Endothelial cell of hepatic sinusoid (primary cell): ENCODE measurements around the gene ONECUT3.
"Not testable (repeated sequence)": the region's sequence is repeated elsewhere in the genome, so short reads cannot be mapped to it uniquely, and the experiment has no call there.

ENCODE experiments used
- in situ Hi-C: cut with HindIII; loops from 2 replicates; pipeline ENCODE4 v1.10.0; 2017; ENCODE audit warnings: low sequenced_read_pairs

ONECUT3 gene

DNA sequence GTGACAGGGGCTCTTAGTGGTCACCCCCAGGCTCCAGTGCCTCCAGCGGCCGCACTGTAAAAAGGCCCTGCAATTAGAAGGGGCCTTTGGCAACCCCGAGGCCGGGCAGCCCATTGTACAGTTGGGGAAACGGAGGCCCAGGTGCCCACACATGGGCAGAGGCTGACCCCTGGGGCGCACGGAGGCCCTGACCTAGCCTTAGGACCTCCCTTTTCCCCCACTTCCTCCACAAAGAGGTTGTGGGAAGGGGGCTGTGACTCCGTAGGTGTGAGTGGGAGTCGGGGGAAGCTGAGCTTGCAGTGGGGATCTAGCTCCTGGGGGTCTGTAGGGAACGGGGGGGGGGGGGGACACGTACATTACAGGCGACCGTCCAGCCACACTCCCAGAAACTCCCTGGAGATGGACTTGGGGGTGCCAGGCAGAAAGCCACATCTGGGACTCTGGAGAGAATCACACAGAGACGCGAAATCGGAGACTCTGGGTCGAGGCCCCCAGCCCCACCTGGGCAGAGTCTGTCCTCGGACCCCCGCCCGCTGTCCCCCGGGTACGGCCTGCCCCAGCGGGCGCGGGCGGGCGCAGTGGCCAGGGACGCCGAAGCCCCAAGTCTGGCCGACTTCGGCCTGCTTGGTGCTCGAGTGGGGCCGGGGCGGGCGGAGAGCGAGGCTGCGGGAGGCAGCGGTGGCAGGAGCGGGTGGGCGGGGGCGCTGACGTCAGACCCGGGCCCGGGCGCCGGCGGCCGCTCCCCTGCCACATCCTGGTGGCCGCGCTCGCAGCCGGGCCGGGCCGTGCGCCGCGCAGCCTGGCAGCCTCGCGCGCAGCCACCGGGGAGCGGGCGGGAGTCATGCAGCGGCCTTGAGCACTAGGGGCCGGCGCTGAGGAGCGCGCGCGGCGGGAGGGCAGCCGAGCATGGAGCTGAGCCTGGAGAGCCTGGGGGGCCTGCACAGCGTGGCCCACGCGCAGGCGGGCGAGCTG lies at the start of gene ONECUT3:
Gene ONECUT3, plus strand, starts transcription at position 750 of the 972 bp plus-strand sequence. Its CDS starts 157 bp downstream, at position 907.
- in situ Hi-C loops = no loop called here

- in situ Hi-C loops = no loop called here
Measured at GRCh38 chr19:1704339-1704738, 49.0 kb upstream of the ONECUT3 start.

GRCh38 chr19:1705367-1705766 lies 47.9 kb upstream of the ONECUT3 start:
- in situ Hi-C loops = no loop called here

DNA sequence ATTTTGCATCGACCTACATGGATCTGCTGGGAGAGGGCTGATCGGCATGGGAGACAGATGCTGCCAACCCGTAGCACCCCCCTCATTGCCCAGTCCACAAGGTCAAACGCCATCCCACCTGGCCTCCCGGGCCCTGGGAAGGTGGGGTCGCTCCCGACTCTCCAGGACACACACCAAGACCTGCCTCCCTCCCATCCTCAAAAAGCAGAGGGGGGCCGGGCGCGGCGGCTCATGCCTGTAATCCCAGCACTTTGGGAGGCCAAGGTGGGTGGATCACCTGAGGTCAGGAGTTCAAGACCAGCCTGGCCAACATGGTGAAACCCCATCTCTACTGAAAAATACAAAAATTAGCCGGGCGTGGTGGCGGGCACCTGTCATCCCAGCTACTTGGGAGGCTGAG lies 46.7 kb upstream of the ONECUT3 start:
- in situ Hi-C loops = not testable (repeated sequence)

- in situ Hi-C loops = no loop called here
Measured at GRCh38 chr19:1707240-1707639, 46.1 kb upstream of the ONECUT3 start.

- in situ Hi-C loops = no loop called here
Measured at GRCh38 chr19:1713170-1713569, 40.1 kb upstream of the ONECUT3 start.

DNA sequence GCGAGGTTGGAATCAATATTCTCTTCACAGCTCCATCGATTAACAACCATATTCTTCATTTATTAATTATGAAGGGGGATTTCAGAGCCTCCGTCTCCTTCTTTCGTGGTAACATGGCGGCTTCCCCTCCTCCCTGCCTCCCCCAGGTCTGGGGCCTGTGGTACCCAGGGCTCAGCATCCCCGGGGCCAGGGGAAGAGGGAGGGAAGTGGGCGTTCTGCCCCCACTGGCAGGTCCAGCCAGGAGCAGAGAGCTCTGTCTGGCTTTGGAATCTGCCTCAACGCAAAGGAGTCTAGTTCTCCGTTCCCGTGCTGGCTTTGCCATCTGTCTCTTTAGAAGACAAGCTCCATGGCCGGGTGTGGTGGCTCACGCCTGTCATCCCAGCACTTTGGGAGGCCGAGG lies 37.8 kb upstream of the ONECUT3 start:
- in situ Hi-C loops = no loop called here

- in situ Hi-C loops = no loop called here
Measured at GRCh38 chr19:1717200-1717969, 35.9 kb upstream of the ONECUT3 start.

DNA sequence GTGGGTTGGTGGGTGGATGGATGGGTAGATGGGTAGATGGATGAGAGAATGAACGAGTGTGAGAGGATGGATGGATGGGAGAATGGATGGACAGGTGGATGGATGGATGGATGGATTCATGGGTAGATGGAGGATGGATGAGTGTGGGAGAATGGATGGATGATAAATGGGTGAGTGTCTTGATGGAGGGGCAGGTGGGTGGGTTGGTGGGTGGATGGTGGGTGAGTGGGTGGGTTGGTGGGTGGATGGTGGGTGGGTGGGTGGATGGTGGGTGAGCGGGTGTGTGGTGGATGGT lies 35.4 kb upstream of the ONECUT3 start:
- in situ Hi-C loops = no loop called here

DNA sequence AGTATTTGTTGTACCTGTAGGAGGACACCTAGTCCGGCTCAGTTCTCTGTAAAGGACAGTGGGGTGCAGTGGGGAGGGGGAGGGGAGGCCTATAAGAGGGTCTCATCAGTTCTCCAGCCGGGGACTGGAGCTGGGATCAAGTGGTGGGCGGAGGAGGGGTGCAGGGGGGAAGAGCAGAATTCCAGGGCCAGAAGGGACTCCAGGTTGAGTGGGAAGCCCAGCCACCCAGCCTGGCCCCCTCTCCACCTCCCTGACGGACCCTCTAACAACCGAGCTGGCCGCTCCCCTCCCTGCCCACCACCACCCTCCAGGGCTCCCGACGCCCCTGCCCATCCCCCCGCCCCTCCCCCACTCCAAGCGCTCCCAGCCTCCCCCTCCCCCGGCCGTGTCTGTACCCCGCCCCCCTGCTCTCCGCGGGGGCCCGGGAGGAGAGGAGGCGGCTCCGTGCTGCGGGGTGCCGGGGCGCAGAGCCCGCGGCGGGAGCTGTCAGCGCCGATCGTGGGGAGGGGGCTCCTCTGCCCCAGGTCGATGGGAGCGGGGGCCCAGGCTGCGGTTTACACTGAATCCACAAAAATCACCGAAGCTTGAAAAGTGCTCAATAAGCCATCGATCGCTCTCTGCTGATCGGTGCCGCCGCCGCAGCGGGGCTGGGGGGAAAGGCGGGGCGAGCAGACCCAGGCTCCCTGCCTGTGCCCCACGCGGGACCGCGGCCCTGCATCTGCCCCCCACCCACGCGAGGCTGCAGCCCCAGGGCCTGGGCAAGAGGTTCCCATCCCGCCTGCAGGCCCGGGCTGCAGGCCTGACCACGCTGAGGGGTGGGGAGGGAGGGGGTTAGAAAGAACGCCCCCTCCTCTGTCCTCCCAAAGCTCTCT lies 34.6 kb upstream of the ONECUT3 start:
- in situ Hi-C loops = no loop called here

DNA sequence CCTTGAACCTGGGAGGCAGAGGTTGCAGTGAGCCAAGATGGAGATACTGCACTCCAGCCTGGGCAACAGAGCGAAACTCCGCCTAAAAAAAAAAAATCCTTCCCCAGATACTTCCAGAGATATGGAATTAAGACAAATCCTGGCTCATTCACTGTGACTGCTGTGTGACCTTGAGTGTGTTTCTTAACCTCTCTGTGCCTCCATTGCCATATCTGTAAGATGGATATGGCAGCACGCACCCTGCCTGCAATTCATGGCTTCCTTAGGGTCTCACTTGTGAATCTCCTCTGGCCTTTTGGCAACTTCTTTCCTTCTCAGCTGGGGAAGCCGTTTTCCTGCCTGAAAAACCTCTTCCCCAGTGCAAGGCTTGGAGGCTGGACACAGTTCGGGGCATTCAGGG lies 33.8 kb upstream of the ONECUT3 start:
- in situ Hi-C loops = no loop called here

- in situ Hi-C loops = no loop called here
Measured at GRCh38 chr19:1720237-1720636, 33.1 kb upstream of the ONECUT3 start.

GRCh38 chr19:1725100-1726064 lies 27.9 kb upstream of the ONECUT3 start:
- in situ Hi-C loops = no loop called here

DNA sequence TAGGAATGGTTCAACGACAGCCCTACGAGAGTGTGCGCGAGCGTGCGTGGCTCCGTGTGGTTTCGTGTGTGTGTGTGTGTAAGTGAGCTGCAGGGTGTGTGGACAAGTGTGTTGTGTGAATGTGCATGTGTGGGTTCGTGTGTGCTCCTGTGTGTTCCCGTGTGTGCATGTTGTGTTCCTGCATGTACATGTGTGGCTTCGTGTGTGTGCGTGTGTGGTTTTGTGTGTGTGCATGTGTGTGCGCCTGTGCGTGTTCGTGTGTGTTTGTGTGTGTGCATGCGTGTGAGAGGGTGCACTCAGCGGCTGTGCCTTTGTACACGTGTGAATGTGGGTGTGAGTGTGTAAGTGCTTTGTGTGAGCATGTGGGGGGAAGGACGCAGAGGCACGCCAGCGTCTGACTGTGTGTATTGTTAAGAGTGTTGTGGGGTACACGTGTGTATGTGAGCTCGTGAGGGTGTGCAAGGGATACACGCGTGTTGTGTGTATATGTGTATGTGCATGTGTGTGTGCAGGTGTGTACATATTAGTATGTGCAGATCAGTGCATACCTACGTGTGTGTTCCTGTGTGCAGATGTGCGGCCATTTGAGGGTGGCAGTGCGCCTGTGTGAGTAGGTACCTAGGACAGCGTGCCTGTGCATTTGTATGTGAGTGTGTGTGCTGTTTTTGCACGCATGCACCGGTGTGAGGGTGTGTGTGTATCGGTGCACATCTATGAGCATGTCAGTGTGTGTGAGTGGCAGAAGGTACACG lies 24.3 kb upstream of the ONECUT3 start:
- in situ Hi-C loops = no loop called here

DNA sequence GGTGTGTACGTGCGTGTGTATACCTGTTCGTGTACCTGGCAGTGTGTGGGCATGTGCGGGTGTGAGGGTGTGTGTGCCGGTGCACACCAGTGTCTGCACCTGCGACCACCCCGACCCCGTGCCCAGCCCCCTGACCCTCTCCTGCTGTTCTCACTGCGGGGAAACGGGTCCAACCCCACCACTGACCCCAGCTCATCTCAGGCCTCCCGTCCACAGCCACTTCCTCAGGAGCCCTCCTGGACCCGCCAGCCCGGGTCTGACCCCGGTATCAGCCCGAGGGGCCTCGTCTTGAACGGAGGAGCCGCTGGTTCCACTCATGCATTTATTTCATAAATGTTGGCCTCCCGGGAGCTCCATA lies 23.8 kb upstream of the ONECUT3 start:
- in situ Hi-C loops = no loop called here

DNA sequence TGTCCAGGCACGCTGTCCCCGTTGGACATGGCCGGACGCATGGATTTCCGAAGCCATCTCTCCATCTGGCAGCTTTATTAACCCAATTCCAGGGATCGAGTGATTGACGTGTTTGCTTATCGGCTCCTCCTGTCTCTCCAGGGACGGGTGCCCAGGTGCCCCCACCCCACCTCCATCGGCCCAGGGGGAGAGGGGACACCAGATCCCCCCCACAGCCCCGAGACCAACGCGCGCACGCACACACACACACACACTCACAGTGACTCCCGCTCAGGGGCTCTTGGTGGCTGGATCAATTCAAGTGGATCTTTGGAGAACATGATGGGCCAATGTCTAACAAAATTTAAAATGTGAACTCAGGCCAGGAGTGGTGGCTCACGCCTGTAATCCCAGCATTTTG lies 23.1 kb upstream of the ONECUT3 start:
- in situ Hi-C loops = loop anchor here (5.0 kb wide), 1 partner anchor 77 kb away; no protein-coding TSS in a partner anchor

DNA sequence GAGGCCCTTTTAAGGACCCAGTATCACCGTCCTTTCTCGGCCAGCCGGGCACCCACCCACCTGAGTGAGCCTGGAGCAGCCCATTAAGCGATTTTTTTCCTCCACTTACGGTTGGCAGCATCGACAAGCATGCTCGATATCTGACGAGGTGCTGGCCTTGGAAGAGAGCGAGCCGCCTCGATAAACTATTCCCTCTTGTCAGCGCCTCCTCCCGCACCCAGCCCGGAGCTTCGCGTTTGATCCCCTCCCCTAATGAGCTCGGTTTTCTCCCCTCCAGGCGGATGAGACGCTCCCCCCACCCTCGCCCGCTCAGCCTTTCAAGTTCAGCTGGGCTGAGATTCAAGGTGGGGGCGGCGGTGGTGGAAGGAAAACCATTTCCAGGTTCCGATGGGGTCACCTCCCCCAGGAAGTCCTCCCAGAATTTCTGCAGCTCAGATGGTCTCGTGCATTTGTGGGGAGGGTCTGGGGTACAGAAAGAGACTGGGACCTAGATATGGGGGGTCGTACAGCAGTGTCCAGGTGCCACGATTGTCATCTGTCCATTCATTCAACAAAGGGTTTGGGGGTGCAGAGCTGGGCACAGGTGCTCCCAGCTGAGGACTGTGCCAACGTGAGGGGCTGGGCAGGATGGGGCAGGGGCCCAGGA lies 18.9 kb upstream of the ONECUT3 start:
- in situ Hi-C loops = loop anchor here (5.0 kb wide), 1 partner anchor 73 kb away; no protein-coding TSS in a partner anchor

GRCh38 chr19:1736280-1736679 lies 17.0 kb upstream of the ONECUT3 start:
- in situ Hi-C loops = no loop called here

- in situ Hi-C loops = no loop called here
Measured at GRCh38 chr19:1736927-1737326, 16.4 kb upstream of the ONECUT3 start.
